Right lobe of liver (tissue), 4 donors: ENCODE data around the gene FMNL2.

ENCODE experiments used
- CTCF ChIP-seq, 4 donors: fragments of 200-600 bp in 3 of 4; fragments of 450-650 bp in 1 of 4; IDR thresholded peaks; one replicate each; pipeline versions ENCODE4 v1.5.1 to v1.8.0; 2016 to 2022; ENCODE audit warnings: antibody characterized with exemption in 4 of 4, mild to moderate bottlenecking in 2 of 4
- POLR2A ChIP-seq: fragments of 450-650 bp; IDR thresholded peaks from one replicate; pipeline ENCODE4 v1.6.1; 2017; ENCODE audit warnings: antibody characterized with exemption, mild to moderate bottlenecking
- donor health status: DM: no; HTN: no; CAD: no.
- donor health status: DM: no; HTN: no; CAD: no.
- donor health status: DM: no; HTN: yes; CAD: no.

- TF ChIP-seq CTCF (IDR thresholded peaks at IDR 0.05) (no peak), POLR2A (no peak)
Measured at GRCh38 chr2:152465541-152465940, 130.6 kb downstream of the FMNL2 start.
